Natural killer cell treated with Interleukin-12 subunit alpha and Interleukin-12 subunit beta and Interleukin-15 and Interleukin-18, amount 100 ng/mL, for 72 hours (primary cell): ENCODE results near the gene LIPT2. TPM values are rescaled to one million over a fixed set of nuclear protein-coding genes. Genes with fewer than 3 reads are reported as not detected.

Experiments used
- ATAC-seq, 2 donors: fragments of 150-1000 bp; cut with Tn5 transposase in 1 of 2; sonication (Bioruptor Pico), chemical (Tn5 transposase) in 1 of 2; 2 replicates each; pipeline ENCODE4 v1.10.0; 2021
- DNase-seq: peaks from one replicate; pipeline ENCODE4 v3.0.0; 2022; ENCODE audit warnings: low spot score
- H3K27ac Mint-ChIP-seq, 2 donors: 1 replicate in 1 of 2; 2 replicates in 1 of 2; pipeline ENCODE4 v1.8.0; 2022; ENCODE audit warnings: mixed read lengths in 2 of 2, mild to moderate bottlenecking in 1 of 2, moderate library complexity in 1 of 2
- H3K27me3 Mint-ChIP-seq, 2 donors: 1 replicate in 1 of 2; 2 replicates in 1 of 2; pipeline ENCODE4 v1.8.0; 2022; ENCODE audit warnings: mixed read lengths in 2 of 2
- H3K36me3 Mint-ChIP-seq: one replicate; pipeline ENCODE4 v1.8.0; 2022; ENCODE audit warnings: mixed read lengths
- H3K4me1 Mint-ChIP-seq, 2 donors: 1 replicate in 1 of 2; 2 replicates in 1 of 2; pipeline ENCODE4 v1.8.0; 2022; ENCODE audit warnings: low read depth in 2 of 2, mixed read lengths in 2 of 2, mild to moderate bottlenecking in 1 of 2
- H3K4me3 Mint-ChIP-seq: one replicate; pipeline ENCODE4 v1.8.0; 2022; ENCODE audit warnings: mixed read lengths
- H3K9me3 Mint-ChIP-seq: 2 replicates; pipeline ENCODE4 v1.8.0; 2022; ENCODE audit warnings: mixed read lengths
- total RNA-seq, 2 donors: library from RNA; stranded (reverse); gene quantifications; one replicate each; pipeline ENCODE4 v1.2.3, GENCODE V29; 2022

Gene LIPT2
- total RNA-seq, 2 donors from 2014 or later, result 1.8 to 3.4 TPM

- Mint-ChIP-seq H3K27ac (no peak overlapping the region), H3K27me3 (peaks cover 9 to 19% of the 10 kb centered on the region in 2 donors), H3K4me1 (no peaks in the 10 kb centered on the region), H3K4me3 (no peak overlapping the region), H3K36me3 (no peaks in the 10 kb centered on the region), H3K9me3 (no peaks in the 10 kb centered on the region)
- DNase-seq (no peak), ATAC-seq (no peak)
Observed at GRCh38 chr11:74480688-74481417, 12.7 kb downstream of the LIPT2 start.

DNA sequence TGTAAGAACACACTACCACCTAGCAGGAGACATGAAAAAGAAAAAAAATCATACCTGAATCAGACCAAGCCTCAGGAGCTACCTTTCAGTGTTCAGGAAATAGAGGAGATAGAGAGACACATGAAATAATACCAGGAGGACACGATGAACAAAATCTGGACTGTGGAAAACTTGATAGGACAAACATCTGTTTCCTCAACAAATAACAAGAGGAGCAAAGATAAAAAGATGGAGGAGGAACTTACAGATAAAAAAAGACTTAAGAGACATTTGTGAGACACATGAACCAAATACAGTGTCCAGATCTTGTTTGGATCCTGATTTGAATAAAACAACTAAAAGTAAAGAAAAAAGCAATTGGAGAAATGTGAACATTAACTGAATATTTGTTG lies 13.8 kb downstream of the LIPT2 start:
- Mint-ChIP-seq H3K27me3 (peaks cover 9 to 13% of the 10 kb centered on the region in 2 donors), H3K27ac (no peak overlapping the region), H3K4me1 (no peaks in the 10 kb centered on the region), H3K36me3 (no peaks in the 10 kb centered on the region), H3K9me3 (no peaks in the 10 kb centered on the region), H3K4me3 (no peak overlapping the region)
- DNase-seq, result no peak
- ATAC-seq, result no peak

- no peak for ATAC-seq
- no peak for DNase-seq
- Mint-ChIP-seq H3K27me3 (peaks cover 9 to 11% of the 10 kb centered on the region in 2 donors), H3K9me3 (no peaks in the 10 kb centered on the region), H3K4me3 (no peak overlapping the region), H3K27ac (no peak overlapping the region), H3K4me1 (no peaks in the 10 kb centered on the region), H3K36me3 (no peaks in the 10 kb centered on the region)
Observed at GRCh38 chr11:74478877-74479731, 14.4 kb downstream of the LIPT2 start.

DNA sequence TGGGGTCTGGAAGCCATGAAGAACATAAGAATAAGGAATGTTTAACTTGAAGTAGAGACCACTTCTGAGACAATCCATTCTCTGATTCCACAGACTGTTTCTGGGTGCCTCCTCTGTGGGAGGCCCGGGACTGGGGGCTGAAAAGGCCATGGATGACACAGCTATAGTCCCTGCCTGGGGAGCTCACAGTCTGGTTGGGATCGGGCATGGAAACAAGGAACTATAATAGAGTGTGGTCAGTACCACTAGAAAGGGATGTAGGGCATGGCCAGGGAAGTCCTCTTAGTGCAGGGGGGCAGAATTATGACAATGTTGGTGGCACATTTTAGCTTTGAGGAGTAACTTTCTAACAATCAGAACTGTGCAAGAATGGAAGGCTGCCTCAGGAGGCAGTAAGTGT lies 17.0 kb downstream of the LIPT2 start:
- DNase-seq, result no peak
- no peaks in the 10 kb centered on the region for H3K4me1 Mint-ChIP-seq
- no peaks in the 10 kb centered on the region for H3K9me3 Mint-ChIP-seq
- H3K4me3 Mint-ChIP-seq, result no peak overlapping the region
- H3K36me3 Mint-ChIP-seq, result no peaks in the 10 kb centered on the region
- H3K27me3 Mint-ChIP-seq, result peaks cover 12 to 19% of the 10 kb centered on the region in 2 donors
- H3K27ac Mint-ChIP-seq, result no peak overlapping the region
- ATAC-seq, result no peak

GRCh38 chr11:74474316-74474715 lies 19.2 kb downstream of the LIPT2 start:
- Mint-ChIP-seq H3K4me3 (no peak overlapping the region), H3K27ac (no peak overlapping the region), H3K27me3 (peaks cover 11 to 17% of the 10 kb centered on the region in 2 donors), H3K9me3 (no peaks in the 10 kb centered on the region), H3K36me3 (no peaks in the 10 kb centered on the region), H3K4me1 (no peaks in the 10 kb centered on the region)
- ATAC-seq (no peak), DNase-seq (no peak)

GRCh38 chr11:74473382-74474173 lies 19.9 kb downstream of the LIPT2 start:
- no peaks in the 10 kb centered on the region for H3K9me3 Mint-ChIP-seq
- no peak for ATAC-seq
- H3K4me3 Mint-ChIP-seq, result no peak overlapping the region
- no peak overlapping the region for H3K27ac Mint-ChIP-seq
- no peak for DNase-seq
- H3K4me1 Mint-ChIP-seq, result peaks cover 0 to 1% of the 10 kb centered on the region in 2 donors
- H3K27me3 Mint-ChIP-seq, result peaks cover 13 to 20% of the 10 kb centered on the region in 2 donors
- no peaks in the 10 kb centered on the region for H3K36me3 Mint-ChIP-seq

- DNase-seq (no peak), ATAC-seq (no peak)
Observed at GRCh38 chr11:74471668-74472429, 21.7 kb downstream of the LIPT2 start.

GRCh38 chr11:74471037-74471436 lies 22.5 kb downstream of the LIPT2 start:
- Mint-ChIP-seq H3K9me3 (no peaks in the 10 kb centered on the region), H3K27ac (no peak overlapping the region), H3K4me3 (no peak overlapping the region), H3K4me1 (peaks cover 0 to 2% of the 10 kb centered on the region in 2 donors), H3K27me3 (peaks cover 26 to 38% of the 10 kb centered on the region in 2 donors), H3K36me3 (no peaks in the 10 kb centered on the region)
- ATAC-seq (no peak), DNase-seq (no peak)

More at GRCh38 chr11:74471668-74472429, 21.7 kb downstream of the LIPT2 start:
- H3K27ac Mint-ChIP-seq, result no peak overlapping the region
- H3K9me3 Mint-ChIP-seq, result no peaks in the 10 kb centered on the region
- no peaks in the 10 kb centered on the region for H3K36me3 Mint-ChIP-seq
- peaks cover 22 to 30% of the 10 kb centered on the region in 2 donors for H3K27me3 Mint-ChIP-seq
- peaks cover 0 to 2% of the 10 kb centered on the region in 2 donors for H3K4me1 Mint-ChIP-seq
- no peak overlapping the region for H3K4me3 Mint-ChIP-seq

DNA sequence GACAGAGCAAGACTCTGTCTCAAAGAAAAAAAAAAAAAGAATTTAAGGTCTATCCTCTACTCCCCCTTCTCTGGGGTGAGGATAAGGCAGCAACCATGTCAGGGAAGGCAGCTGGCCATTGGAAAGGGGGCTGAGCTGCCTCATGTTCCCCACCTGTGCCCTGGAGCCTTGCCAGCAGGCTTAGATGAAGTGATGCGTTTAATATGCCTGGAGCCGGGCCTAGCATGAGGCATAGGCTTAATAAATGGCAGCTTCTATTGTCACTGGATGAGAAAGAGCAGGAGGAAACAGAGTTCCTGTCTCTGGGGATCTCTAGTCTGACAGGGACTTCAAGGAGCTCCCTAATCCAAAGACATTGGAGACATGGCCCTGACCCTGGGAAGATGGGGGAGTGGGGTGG lies 23.0 kb downstream of the LIPT2 start:
- Mint-ChIP-seq H3K9me3 (no peaks in the 10 kb centered on the region), H3K4me1 (peaks cover 0 to 2% of the 10 kb centered on the region in 2 donors), H3K27ac (no peak overlapping the region), H3K27me3 (peaks cover 31 to 43% of the 10 kb centered on the region in 2 donors), H3K36me3 (no peaks in the 10 kb centered on the region), H3K4me3 (no peak overlapping the region)
- ATAC-seq (no peak), DNase-seq (no peak)

DNA sequence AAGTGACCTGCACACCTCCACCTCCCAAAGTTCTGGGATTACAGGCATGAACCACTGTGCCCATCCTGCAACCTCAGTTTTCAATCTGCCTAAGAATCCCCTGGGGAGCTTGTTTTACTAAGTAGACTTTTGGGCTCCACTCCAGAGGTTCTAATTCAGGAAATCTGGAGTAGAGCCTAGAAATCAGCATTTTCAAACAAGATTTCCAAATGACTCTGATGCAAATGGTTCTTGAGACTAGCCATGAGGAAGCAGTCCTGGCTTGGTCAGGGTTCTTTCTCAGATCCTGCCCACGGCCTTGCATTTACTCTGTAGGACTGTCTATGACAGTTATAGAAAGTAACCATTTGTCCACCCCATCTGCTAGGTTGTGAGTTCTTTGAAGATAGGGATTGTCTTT lies 24.6 kb downstream of the LIPT2 start:
- H3K27me3 Mint-ChIP-seq, result peaks cover 40 to 58% of the 10 kb centered on the region in 2 donors
- no peak overlapping the region for H3K4me3 Mint-ChIP-seq

GRCh38 chr11:74468521-74468920 lies 25.0 kb downstream of the LIPT2 start:
- no peak overlapping the region for H3K27ac Mint-ChIP-seq
- ATAC-seq, result no peak

More for the DNA sequence above, 24.6 kb downstream of the LIPT2 start:
- ATAC-seq (no peak), DNase-seq (no peak)
- Mint-ChIP-seq H3K9me3 (no peaks in the 10 kb centered on the region), H3K36me3 (no peaks in the 10 kb centered on the region), H3K4me1 (peaks cover 0 to 2% of the 10 kb centered on the region in 2 donors), H3K27ac (no peak overlapping the region)

DNA sequence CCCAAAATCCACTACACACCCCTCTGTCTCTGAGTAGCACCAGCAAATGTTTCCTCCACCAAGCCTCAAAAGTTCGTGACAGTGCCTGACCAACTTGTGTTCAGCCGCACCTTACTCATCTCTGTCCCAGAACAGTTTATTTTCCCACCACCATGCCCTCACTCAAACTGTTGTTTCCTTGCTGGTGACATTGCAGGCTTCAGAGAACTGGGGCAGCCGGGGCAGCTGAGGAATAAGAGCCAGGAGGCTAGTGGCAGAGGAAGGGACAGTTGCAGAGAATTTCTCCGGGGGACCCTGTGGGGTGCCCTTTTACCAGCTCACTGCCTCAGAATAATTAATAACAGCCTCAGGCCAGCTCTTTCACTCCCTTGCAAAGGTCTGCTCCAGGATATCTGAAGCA lies 25.5 kb downstream of the LIPT2 start:
- no peak for ATAC-seq
- Mint-ChIP-seq H3K27ac (no peak overlapping the region), H3K9me3 (no peaks in the 10 kb centered on the region), H3K36me3 (no peaks in the 10 kb centered on the region), H3K4me3 (no peak overlapping the region), H3K27me3 (peaks cover 41 to 58% of the 10 kb centered on the region in 2 donors), H3K4me1 (peaks cover 0 to 2% of the 10 kb centered on the region in 2 donors)
- no peak for DNase-seq

More at GRCh38 chr11:74468521-74468920, 25.0 kb downstream of the LIPT2 start:
- Mint-ChIP-seq H3K4me1 (peaks cover 0 to 2% of the 10 kb centered on the region in 2 donors), H3K36me3 (no peaks in the 10 kb centered on the region), H3K27me3 (peaks cover 41 to 58% of the 10 kb centered on the region in 2 donors), H3K9me3 (no peaks in the 10 kb centered on the region), H3K4me3 (no peak overlapping the region)
- DNase-seq, result no peak
